DOHH2 (cell line): ENCODE data around the gene AHI1.

Source experiments
- EZH2phosphoT487 ChIP-seq: fragments of 200-600 bp; sonication (generic); IDR thresholded peaks from 2 replicates; pipeline ENCODE4 v1.6.1; 2017; ENCODE audit warnings: borderline replicate concordance, mild to moderate bottlenecking, antibody characterized with exemption, low read length, moderate library complexity, mixed read lengths
- TF ChIP-seq, protein P1 (sequence below): fragments of 200-600 bp; sonication (generic); IDR thresholded peaks from one replicate; pipeline ENCODE4 v1.5.1; 2014; ENCODE audit warnings: antibody characterized with exemption, mild to moderate bottlenecking, low read depth, low read length; ENCODE audit not compliant: poor library complexity, severe bottlenecking

DNA sequence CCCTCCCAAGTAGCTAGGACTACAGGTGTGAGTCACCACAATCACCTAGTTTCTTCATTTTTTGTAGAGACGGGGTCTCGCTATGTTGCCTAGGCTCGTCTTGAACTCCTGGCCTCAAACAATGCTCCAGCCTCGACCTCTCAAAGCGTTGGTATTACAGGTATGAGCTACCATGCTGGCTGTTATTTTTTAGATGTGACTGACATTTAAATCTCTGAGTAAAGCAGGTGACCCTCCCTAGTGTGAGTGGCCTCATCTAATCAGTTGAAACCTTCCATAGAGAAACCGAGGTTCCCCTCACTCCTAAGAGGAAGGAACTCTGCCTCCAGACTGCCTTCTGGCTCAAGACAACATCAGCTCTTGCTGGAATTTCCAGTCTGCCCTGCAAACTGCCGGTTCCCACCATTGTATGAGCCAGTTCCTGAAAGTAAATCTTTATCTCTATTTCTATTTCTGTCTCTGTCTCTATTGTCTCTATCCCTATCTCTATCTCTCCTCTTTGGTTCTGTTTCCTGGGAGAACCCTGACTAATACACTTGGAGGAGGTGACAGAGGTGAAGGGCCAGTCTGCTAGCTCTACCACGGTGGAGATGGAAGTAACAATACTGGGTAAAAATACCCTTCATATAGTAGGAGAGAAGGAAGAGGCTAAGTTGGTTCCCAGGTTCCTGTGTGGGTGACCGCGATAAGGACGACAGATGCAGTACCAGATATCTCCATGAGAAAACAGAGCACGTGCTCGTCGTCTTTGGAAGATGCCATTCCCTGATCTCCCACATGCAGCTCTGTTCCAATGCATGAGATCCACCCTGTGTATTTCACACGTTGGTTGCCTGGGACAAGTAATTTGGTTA, 235.4 kb downstream of the AHI1 start:
- TF ChIP-seq, protein P1, sequence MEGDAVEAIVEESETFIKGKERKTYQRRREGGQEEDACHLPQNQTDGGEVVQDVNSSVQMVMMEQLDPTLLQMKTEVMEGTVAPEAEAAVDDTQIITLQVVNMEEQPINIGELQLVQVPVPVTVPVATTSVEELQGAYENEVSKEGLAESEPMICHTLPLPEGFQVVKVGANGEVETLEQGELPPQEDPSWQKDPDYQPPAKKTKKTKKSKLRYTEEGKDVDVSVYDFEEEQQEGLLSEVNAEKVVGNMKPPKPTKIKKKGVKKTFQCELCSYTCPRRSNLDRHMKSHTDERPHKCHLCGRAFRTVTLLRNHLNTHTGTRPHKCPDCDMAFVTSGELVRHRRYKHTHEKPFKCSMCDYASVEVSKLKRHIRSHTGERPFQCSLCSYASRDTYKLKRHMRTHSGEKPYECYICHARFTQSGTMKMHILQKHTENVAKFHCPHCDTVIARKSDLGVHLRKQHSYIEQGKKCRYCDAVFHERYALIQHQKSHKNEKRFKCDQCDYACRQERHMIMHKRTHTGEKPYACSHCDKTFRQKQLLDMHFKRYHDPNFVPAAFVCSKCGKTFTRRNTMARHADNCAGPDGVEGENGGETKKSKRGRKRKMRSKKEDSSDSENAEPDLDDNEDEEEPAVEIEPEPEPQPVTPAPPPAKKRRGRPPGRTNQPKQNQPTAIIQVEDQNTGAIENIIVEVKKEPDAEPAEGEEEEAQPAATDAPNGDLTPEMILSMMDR: no peak
- no peak for TF ChIP-seq EZH2phosphoT487
